KMS-11 (cell line): Measurements from ENCODE around the gene STK4.

Experiments used
- H2AFZ ChIP-seq: fragments of 200-600 bp; sonication (generic); 2 replicates; pipeline ENCODE4 v1.6.1; 2016; ENCODE audit warnings: antibody characterized with exemption, mixed run types, low read depth
- H3K27ac ChIP-seq: fragments of 200-600 bp; sonication (generic); 2 replicates; pipeline ENCODE4 v1.6.1; 2016; ENCODE audit warnings: mild to moderate bottlenecking, mixed run types
- H3K27me3 ChIP-seq: fragments of 200-600 bp; sonication (generic); 2 replicates; pipeline ENCODE4 v1.6.1; 2017; ENCODE audit warnings: mild to moderate bottlenecking, low read depth, mixed run types, moderate library complexity; ENCODE audit not compliant: insufficient read depth
- H3K36me3 ChIP-seq: fragments of 200-600 bp; sonication (generic); 2 replicates; pipeline ENCODE4 v1.6.1; 2017; ENCODE audit warnings: mild to moderate bottlenecking, mixed run types; ENCODE audit not compliant: insufficient read depth
- H3K4me1 ChIP-seq: fragments of 200-600 bp; sonication (generic); 2 replicates; pipeline ENCODE4 v1.6.1; 2016; ENCODE audit warnings: mild to moderate bottlenecking, low read depth, mixed run types; ENCODE audit not compliant: poor library complexity, severe bottlenecking
- H3K4me2 ChIP-seq: fragments of 200-600 bp; sonication (generic); 2 replicates; pipeline ENCODE4 v1.7.0; 2016; ENCODE audit warnings: mild to moderate bottlenecking, mixed run types
- H3K4me3 ChIP-seq: fragments of 200-600 bp; sonication (generic); IDR thresholded peaks from 2 replicates; pipeline ENCODE4 v1.6.1; 2017; ENCODE audit warnings: low read depth, low read length, mixed read lengths; ENCODE audit not compliant: insufficient read depth
- H3K79me2 ChIP-seq: fragments of 200-600 bp; sonication (generic); 2 replicates; pipeline ENCODE4 v1.6.1; 2016; ENCODE audit warnings: low read depth, mixed run types; ENCODE audit not compliant: insufficient read depth
- H3K9ac ChIP-seq: fragments of 200-600 bp; sonication (generic); 2 replicates; pipeline ENCODE4 v1.6.1; 2016; ENCODE audit warnings: mild to moderate bottlenecking, mixed run types
- H4K20me1 ChIP-seq: fragments of 200-600 bp; sonication (generic); 2 replicates; pipeline ENCODE4 v1.6.1; 2016; ENCODE audit warnings: mild to moderate bottlenecking, mixed run types; ENCODE audit not compliant: insufficient read depth
- TF ChIP-seq, protein P1 (sequence below): fragments of 200-600 bp; sonication (generic); conservative IDR thresholded peaks from 2 replicates; pipeline ENCODE4 v1.6.1; 2017; ENCODE audit warnings: low read depth, mild to moderate bottlenecking, antibody characterized with exemption, low read length, moderate library complexity, mixed read lengths

Gene STK4

DNA sequence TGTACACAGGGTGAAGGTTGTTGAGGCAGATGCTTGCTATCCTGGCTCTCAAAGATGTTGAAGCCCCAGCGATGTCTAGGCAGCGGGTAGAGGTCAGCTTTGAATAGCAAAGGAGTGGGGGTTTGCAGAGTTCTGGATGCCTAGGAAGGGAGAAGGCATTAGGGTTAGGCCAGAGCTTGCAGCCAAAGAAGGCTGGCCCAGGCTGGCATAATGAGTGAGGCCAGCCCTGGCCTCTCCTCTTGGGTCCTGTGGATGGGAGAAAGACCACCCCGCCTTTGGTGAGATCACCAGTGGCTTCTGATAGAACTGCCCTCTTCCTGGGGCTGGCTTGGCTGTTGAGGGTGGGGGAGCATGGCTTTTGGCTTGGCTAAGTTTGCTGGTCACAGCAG is 149.1 kb downstream of the STK4 start:
- H3K79me2 ChIP-seq = no peaks in the 10 kb centered on the region
- no peak overlapping the region for H3K27ac ChIP-seq
- no peak overlapping the region for H3K4me2 ChIP-seq
- no peak overlapping the region for H2AFZ ChIP-seq
- TF ChIP-seq, protein P1, sequence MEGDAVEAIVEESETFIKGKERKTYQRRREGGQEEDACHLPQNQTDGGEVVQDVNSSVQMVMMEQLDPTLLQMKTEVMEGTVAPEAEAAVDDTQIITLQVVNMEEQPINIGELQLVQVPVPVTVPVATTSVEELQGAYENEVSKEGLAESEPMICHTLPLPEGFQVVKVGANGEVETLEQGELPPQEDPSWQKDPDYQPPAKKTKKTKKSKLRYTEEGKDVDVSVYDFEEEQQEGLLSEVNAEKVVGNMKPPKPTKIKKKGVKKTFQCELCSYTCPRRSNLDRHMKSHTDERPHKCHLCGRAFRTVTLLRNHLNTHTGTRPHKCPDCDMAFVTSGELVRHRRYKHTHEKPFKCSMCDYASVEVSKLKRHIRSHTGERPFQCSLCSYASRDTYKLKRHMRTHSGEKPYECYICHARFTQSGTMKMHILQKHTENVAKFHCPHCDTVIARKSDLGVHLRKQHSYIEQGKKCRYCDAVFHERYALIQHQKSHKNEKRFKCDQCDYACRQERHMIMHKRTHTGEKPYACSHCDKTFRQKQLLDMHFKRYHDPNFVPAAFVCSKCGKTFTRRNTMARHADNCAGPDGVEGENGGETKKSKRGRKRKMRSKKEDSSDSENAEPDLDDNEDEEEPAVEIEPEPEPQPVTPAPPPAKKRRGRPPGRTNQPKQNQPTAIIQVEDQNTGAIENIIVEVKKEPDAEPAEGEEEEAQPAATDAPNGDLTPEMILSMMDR = no peak
- no peaks in the 10 kb centered on the region for H3K27me3 ChIP-seq
- peaks cover 9% of the 10 kb centered on the region for H3K4me1 ChIP-seq
- no peaks in the 10 kb centered on the region for H4K20me1 ChIP-seq
- no peak overlapping the region for H3K4me3 ChIP-seq
- no peaks in the 10 kb centered on the region for H3K36me3 ChIP-seq
- no peak overlapping the region for H3K9ac ChIP-seq

DNA sequence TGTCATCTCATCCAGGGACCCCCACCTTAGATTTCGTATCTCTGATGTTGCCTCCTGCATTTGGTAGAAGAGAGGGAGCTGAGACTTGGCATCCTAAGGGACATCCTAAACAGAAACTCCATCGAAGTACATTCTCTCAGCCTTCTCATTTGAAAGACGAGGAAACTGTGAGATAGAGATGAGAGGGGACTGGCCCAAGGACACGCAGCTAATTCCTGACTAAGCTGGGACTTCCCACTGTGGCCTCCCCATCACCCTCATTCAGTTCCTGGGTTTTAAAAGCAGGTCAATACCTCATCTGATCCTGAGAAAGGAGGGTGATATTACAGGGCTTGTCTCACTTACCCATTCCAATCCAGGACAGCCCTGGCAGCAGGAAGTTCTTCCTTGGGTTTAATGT is 149.5 kb downstream of the STK4 start:
- Histone ChIP-seq H3K9ac (no peak overlapping the region), H3K4me2 (no peak overlapping the region), H3K27me3 (no peaks in the 10 kb centered on the region), H3K4me1 (peaks cover 9% of the 10 kb centered on the region), H4K20me1 (no peaks in the 10 kb centered on the region), H2AFZ (no peak overlapping the region), H3K4me3 (no peak overlapping the region), H3K27ac (no peak overlapping the region), H3K79me2 (no peaks in the 10 kb centered on the region), H3K36me3 (no peaks in the 10 kb centered on the region)
- TF ChIP-seq, protein P1 = no peak

DNA sequence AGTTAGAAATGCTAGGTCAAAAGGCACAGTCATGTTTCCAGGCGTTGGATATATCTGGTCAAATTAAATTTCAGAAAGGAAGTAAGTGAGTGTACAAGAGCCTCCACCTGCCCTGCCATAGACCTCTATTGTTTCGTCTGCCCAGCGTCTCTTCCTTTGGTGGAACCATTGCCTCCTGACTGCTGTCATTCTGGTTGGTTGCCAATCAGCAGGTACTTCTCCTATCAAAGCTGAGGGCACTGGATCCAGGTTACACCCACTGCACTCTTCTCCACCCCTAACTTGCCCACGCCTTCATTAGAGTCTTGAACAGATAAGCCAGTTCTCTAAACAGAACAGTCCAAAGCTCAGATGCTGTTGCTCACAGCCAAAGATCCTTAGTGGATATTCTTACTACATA is 151.3 kb downstream of the STK4 start:
- Histone ChIP-seq H2AFZ (no peak overlapping the region), H3K9ac (no peak overlapping the region), H3K79me2 (no peaks in the 10 kb centered on the region), H3K27me3 (no peaks in the 10 kb centered on the region), H3K27ac (no peak overlapping the region), H3K4me1 (peaks cover 9% of the 10 kb centered on the region), H3K4me3 (no peak overlapping the region), H3K36me3 (no peaks in the 10 kb centered on the region), H3K4me2 (no peak overlapping the region), H4K20me1 (no peaks in the 10 kb centered on the region)
- TF ChIP-seq, protein P1 = no peak

DNA sequence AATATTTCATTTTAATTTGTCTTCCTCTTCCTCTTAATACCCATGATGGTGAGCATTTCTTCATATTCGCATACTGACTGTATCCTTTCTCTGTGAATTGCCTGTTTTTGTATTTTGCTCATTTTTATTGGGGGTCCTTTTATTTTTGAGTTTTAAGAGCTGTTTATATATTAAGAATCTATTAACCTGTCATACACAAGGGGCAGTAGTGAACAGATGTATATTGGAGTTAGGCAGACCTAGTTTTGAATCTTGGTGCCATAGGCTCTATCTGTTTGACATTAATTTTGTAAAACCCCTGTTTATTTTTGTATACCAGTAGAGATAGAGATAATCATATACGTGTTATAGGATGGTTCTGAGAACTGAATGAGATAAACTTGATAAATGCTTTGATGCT is 151.7 kb downstream of the STK4 start:
- H3K4me3 ChIP-seq = no peak overlapping the region
- no peaks in the 10 kb centered on the region for H4K20me1 ChIP-seq
- no peaks in the 10 kb centered on the region for H3K27me3 ChIP-seq
- no peak overlapping the region for H3K27ac ChIP-seq
- H3K79me2 ChIP-seq = no peaks in the 10 kb centered on the region
- TF ChIP-seq, protein P1 = peak; percentile 38; the same call in 1 of the 2 replicates
- H3K4me1 ChIP-seq = peaks cover 9% of the 10 kb centered on the region
- no peaks in the 10 kb centered on the region for H3K36me3 ChIP-seq
- no peak overlapping the region for H2AFZ ChIP-seq
- H3K4me2 ChIP-seq = no peak overlapping the region
- no peak overlapping the region for H3K9ac ChIP-seq
